NT2/D1 (cell line): ENCODE data around the gene ANGEL1.
A peak's percentile ranks its signal among the peaks of the same experiment; 100 is the strongest.

Experiments
- DNase-seq: peaks from one replicate; pipeline ENCODE4 v3.0.0-alpha.2; 2011; ENCODE audit warnings: low read depth, low spot score
- H3K27me3 ChIP-seq: 2 replicates; pipeline ENCODE4 v1.6.0; 2011; ENCODE audit warnings: mild to moderate bottlenecking; ENCODE audit not compliant: insufficient read length, insufficient read depth
- H3K36me3 ChIP-seq: 2 replicates; pipeline ENCODE4 v1.6.1; 2011; ENCODE audit warnings: mild to moderate bottlenecking, low read length, mixed read lengths; ENCODE audit not compliant: insufficient read depth, insufficient read length
- H3K4me1 ChIP-seq: 2 replicates; pipeline ENCODE4 v1.5.1; 2011; ENCODE audit not compliant: insufficient read depth, insufficient read length
- H3K4me3 ChIP-seq: 2 replicates; pipeline ENCODE4 v1.5.1; 2011; ENCODE audit warnings: low read depth; ENCODE audit not compliant: insufficient read length
- H3K9ac ChIP-seq: 2 replicates; pipeline ENCODE4 v1.6.0; 2011; ENCODE audit warnings: low read depth; ENCODE audit not compliant: insufficient read length
- H3K9me3 ChIP-seq: 2 replicates; pipeline ENCODE4 v1.5.1; 2011; ENCODE audit warnings: mild to moderate bottlenecking, low read length; ENCODE audit not compliant: insufficient read depth
- SUZ12 ChIP-seq: IDR thresholded peaks from 2 replicates; pipeline ENCODE4 v1.6.1; 2011; ENCODE audit not compliant: insufficient read length, insufficient read depth; ENCODE audit errors: extremely low read depth
- YY1 ChIP-seq: IDR thresholded peaks from 2 replicates; pipeline ENCODE4 v1.6.1; 2011; ENCODE audit not compliant: insufficient read length, insufficient read depth
- ZNF274 ChIP-seq: IDR thresholded peaks from 2 replicates; pipeline ENCODE4 v1.6.1; 2011; ENCODE audit warnings: mild to moderate bottlenecking, low read depth, low read length

Gene ANGEL1

DNA sequence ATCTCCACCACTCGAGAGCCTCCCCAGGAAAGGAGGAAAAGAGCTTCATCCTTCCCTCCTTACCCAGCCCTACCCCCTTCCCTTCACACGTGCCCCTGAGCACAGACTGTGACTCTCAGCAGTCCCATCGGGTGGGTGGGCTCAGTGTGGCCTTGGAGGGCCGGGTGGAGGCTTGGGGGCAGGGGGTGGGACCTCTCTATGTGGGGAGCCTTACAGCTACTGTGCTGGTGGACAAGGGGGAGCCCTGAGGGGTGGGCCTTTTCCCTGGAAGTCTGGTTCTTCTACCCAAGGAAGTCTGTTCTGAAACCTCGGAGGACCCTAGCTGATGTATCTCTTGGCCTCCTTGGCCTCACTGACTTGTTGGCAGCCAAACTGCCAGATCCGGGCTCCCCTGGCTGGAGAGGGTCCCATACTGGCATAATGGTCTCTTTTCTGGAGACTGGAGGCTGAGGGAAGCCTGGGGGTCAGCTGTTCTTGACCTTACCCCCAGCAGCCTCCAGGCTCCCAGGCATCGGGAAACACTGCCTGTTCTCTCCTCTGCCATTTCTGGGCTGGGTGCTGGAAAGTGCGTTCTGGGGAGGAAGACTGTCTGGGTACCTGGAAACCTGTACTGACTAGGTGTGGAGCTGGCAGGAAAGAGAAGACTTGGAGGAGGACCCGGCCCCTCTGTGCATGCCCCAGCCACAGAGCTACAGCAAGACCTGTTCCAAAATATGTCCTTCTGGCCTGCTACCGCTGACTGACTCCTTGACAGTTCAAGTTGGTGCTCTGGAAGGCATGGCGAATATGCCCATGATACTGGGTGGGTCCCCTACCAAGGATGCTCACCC, 43.8 kb downstream of the ANGEL1 start:
- peaks cover 4% of the 10 kb centered on the region for H3K36me3 ChIP-seq
- H3K9ac ChIP-seq: no peak overlapping the region
- no peaks in the 10 kb centered on the region; the same call in 1 of the 2 replicates for H3K9me3 ChIP-seq
- no peak for DNase-seq
- peaks cover under 1% of the 10 kb centered on the region for H3K27me3 ChIP-seq
- TF ChIP-seq YY1: no peak
- TF ChIP-seq ZNF274: no peak
- TF ChIP-seq SUZ12: no peak
- peaks cover 11% of the 10 kb centered on the region for H3K4me1 ChIP-seq
- no peak overlapping the region for H3K4me3 ChIP-seq

DNA sequence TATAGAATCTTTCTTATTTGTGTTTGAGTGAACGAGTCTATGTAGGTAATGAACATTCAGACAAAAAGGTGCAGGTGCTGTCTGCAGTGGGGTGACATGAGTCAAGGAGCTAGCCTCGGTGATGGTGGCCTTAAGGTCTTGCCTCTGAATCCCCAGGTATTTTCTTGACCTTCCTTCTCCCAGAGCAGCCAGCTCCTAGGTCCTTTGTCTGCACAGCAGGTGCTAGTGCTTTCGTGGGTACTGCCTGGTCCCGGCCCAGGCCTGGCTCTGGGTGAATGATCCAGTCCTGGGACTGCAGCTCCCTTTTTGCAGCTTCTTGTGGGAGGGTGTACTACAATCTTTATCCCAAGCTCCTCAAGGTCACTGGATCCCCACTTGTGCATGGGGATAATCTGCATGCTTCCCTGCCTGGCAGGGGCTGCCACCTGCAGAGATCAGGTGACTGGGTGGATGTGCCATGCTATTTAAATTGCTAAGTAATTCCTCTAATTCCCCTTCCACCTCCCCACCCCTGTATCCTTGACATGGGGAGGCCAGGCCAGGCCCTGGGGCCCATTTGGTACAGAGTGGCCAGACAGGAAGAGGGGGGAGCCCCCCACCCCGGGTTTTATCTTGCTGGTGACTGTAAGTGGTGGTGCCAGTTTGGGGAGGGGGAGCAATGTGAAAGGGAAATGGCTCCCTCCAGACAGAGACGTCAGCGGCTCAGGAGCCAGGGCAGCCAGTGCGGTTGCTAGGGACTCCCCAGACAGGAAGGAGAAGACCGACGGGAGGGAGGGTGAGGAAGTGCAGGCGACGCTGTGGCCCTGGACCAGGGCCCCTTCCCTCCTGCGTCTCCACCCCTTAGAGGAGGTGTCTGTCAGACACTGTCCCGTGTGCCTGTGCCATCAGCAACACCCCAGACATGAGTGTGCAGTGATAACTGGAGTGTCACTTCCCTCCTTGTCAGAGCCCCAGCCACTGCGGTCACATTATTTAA, 44.7 kb downstream of the ANGEL1 start:
- H3K4me3 ChIP-seq: no peak overlapping the region
- peaks cover 11% of the 10 kb centered on the region for H3K4me1 ChIP-seq
- DNase-seq: no peak
- H3K9ac ChIP-seq: no peak overlapping the region
- TF ChIP-seq YY1 (no peak), SUZ12 (no peak), ZNF274 (no peak)
- peaks cover 10% of the 10 kb centered on the region for H3K27me3 ChIP-seq
- H3K9me3 ChIP-seq: no peaks in the 10 kb centered on the region; the same call in 1 of the 2 replicates
- H3K36me3 ChIP-seq: peaks cover 4% of the 10 kb centered on the region

GRCh38 chr14:76765461-76765931, 47.2 kb downstream of the ANGEL1 start:
- no peaks in the 10 kb centered on the region; the same call in 1 of the 2 replicates for H3K9me3 ChIP-seq
- DNase-seq: no peak
- H3K9ac ChIP-seq: no peak overlapping the region
- no peak overlapping the region for H3K4me3 ChIP-seq
- peaks cover 30% of the 10 kb centered on the region for H3K27me3 ChIP-seq
- peaks cover 8% of the 10 kb centered on the region for H3K4me1 ChIP-seq
- peaks cover 4% of the 10 kb centered on the region for H3K36me3 ChIP-seq
- TF ChIP-seq YY1 (no peak), SUZ12 (no peak), ZNF274 (no peak)

DNA sequence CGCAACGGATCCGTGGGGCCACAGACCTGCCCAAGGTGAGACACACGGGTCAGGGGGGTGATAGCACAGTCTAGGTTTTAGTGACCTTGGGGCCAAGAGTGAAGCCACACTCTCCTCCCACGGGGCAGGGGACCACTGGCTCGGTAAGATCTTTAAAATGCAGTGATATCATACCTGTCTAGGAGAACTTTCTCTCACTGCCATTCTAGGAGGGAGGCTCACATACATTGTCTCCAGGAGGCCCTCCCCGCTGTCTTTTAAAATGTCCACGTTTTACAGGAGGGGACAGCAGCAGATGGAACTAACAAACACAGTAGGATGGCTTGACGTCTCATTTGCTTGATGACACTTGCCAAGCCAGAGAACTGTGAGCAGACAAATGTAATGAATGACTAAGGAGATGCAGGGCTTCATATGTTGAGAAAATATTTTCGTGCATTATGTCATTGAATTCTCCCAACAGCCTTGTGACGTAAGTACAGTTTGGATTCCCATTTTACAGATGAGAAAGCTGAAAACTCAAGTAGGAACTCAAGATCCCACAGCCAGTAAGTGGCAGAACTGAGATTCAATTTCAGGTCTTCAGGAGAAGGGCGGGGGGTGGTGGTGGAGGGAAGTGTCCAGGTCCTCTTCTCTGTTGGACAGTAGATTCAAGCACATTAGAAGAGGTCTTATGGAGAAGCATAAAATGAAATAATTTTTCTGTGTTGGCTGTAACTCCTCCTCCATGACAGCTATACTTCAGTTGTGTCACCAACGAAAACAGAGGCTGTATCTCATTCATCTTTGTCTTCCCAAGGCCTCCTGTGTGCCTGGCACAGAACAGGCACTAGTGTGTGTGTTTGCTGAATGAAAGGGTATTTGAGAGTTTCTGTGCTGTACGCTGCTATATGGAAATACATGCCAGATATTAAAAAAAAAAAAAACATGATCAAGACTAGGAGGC, 49.3 kb downstream of the ANGEL1 start:
- H3K4me1 ChIP-seq: peaks cover 7% of the 10 kb centered on the region
- no peak overlapping the region for H3K4me3 ChIP-seq
- no peaks in the 10 kb centered on the region for H3K9me3 ChIP-seq
- H3K9ac ChIP-seq: no peak overlapping the region
- H3K36me3 ChIP-seq: no peaks in the 10 kb centered on the region
- TF ChIP-seq SUZ12: no peak
- DNase-seq: no peak
- H3K27me3 ChIP-seq: peaks cover 41% of the 10 kb centered on the region

- no peak for TF ChIP-seq YY1
- no peak for TF ChIP-seq ZNF274
- H3K4me1 ChIP-seq: no peaks in the 10 kb centered on the region
- H3K9me3 ChIP-seq: no peaks in the 10 kb centered on the region
- DNase-seq: no peak
- peak overlapping the region; percentile 58 for H3K4me3 ChIP-seq
- H3K9ac ChIP-seq: peak overlapping the region; percentile 81
- peaks cover 41% of the 10 kb centered on the region for H3K27me3 ChIP-seq
- H3K36me3 ChIP-seq: no peaks in the 10 kb centered on the region
Measured at GRCh38 chr14:76762411-76763095, 50.1 kb downstream of the ANGEL1 start.

GRCh38 chr14:76761960-76762410, 50.7 kb downstream of the ANGEL1 start:
- Histone ChIP-seq H3K27me3 (peaks cover 41% of the 10 kb centered on the region), H3K9me3 (no peaks in the 10 kb centered on the region), H3K9ac (peak overlapping the region; percentile 81), H3K4me3 (peak overlapping the region; percentile 58), H3K36me3 (no peaks in the 10 kb centered on the region), H3K4me1 (no peaks in the 10 kb centered on the region)
- TF ChIP-seq ZNF274: no peak
- TF ChIP-seq YY1: no peak
- TF ChIP-seq SUZ12: no peak
- no peak for DNase-seq
